HG03558 (cell line): ENCODE results near the gene HRCT1.
"Not testable (repeated sequence)": the region's sequence is repeated elsewhere in the genome, so short reads cannot be mapped to it uniquely, and the experiment has no call there.

Experiments used
- ATAC-seq: cut with Tn5 transposase; IDR thresholded peaks from one replicate; pipeline ENCODE4 v1.9.1; 2021; ENCODE audit warnings: moderate number of reproducible peaks; ENCODE audit not compliant: unreplicated experiment; ENCODE audit errors: extremely low read depth

HRCT1 gene

GRCh38 chr9:35892051-35892450 is 14.0 kb upstream of the HRCT1 start:
- no peak for ATAC-seq

- no peak for ATAC-seq
Observed at GRCh38 chr9:35896570-35896969, 9.4 kb upstream of the HRCT1 start.

GRCh38 chr9:35897376-35898099 is 8.5 kb upstream of the HRCT1 start:
- ATAC-seq, result not testable (repeated sequence)

- ATAC-seq, result no peak
Observed at GRCh38 chr9:35898337-35898736, 7.7 kb upstream of the HRCT1 start.

- no peak for ATAC-seq
Observed at GRCh38 chr9:35899021-35899420, 7.0 kb upstream of the HRCT1 start.

GRCh38 chr9:35903049-35903448 is 3.0 kb upstream of the HRCT1 start:
- no peak for ATAC-seq

- ATAC-seq, result no peak
Observed at GRCh38 chr9:35904338-35904737, 1.7 kb upstream of the HRCT1 start.

GRCh38 chr9:35905051-35905781 is 786 bp upstream of the HRCT1 start:
- ATAC-seq, result no peak

- no peak for ATAC-seq
Observed at GRCh38 chr9:35906923-35907699, 1.1 kb downstream of the HRCT1 start.

- no peak for ATAC-seq
Observed at GRCh38 chr9:35907711-35908503, 1.9 kb downstream of the HRCT1 start.

- ATAC-seq, result no peak
Observed at GRCh38 chr9:35908504-35909125, 2.6 kb downstream of the HRCT1 start.

GRCh38 chr9:35909274-35909673 is 3.3 kb downstream of the HRCT1 start, which contains the start of gene SPAAR:
TSS of gene SPAAR (plus strand) at chr9:35909490. CDS start at chr9:35910464, 974 bp downstream.
- ATAC-seq, result no peak

- no peak for ATAC-seq
Observed at GRCh38 chr9:35909687-35910612, 3.9 kb downstream of the HRCT1 start.

- ATAC-seq, result no peak
Observed at GRCh38 chr9:35910613-35911359, 4.8 kb downstream of the HRCT1 start.

- no peak for ATAC-seq
Observed at GRCh38 chr9:35911690-35912089, 5.7 kb downstream of the HRCT1 start.

- no peak for ATAC-seq
Observed at GRCh38 chr9:35912791-35913400, 6.9 kb downstream of the HRCT1 start.

- ATAC-seq, result not testable (repeated sequence)
Observed at GRCh38 chr9:35913429-35913828, 7.4 kb downstream of the HRCT1 start.
